ENCODE measurements around the gene CTBP2.
A peak's percentile ranks its signal among the peaks of the same experiment; 100 is the strongest.

The CTBP2 gene

DNA sequence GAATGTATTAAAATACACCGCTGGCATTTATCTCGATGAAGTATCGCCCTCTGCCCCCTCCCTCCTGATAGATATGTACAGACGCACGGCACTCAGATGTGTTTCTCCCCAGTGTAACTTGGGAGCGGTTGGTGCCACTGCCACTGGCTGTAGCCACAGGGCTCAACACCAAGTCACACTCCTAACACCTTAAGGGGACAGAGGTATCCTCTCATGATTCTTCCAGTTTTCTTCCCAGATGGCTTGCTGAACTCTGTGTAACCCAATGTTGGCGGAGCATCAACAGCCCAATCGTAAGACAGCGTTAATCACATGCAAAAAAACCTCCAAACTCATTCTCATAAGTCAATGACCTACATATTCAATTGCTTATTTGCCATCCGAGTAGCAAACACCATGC is 35.5 kb downstream of the CTBP2 start:
- no peak for DNase-seq

DNA sequence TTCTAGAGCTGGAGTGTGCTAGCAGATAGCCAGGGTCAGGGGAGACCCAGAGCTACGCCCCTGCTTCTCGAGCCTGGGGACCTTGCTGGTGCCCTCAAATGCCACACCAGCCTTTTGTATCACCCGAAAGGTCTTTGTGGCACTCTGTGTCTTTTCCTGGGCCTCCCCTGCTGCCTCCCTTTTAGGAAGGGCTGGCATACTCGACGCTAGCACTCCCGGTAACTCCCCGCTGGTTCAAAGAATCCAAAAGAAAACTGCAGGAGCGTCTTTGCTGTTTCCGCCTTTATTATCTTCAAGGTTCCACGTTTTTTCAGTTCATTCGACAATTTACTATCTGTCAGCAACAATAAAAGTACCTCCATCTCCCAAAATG is 36.3 kb downstream of the CTBP2 start:
- no peak for DNase-seq

DNA sequence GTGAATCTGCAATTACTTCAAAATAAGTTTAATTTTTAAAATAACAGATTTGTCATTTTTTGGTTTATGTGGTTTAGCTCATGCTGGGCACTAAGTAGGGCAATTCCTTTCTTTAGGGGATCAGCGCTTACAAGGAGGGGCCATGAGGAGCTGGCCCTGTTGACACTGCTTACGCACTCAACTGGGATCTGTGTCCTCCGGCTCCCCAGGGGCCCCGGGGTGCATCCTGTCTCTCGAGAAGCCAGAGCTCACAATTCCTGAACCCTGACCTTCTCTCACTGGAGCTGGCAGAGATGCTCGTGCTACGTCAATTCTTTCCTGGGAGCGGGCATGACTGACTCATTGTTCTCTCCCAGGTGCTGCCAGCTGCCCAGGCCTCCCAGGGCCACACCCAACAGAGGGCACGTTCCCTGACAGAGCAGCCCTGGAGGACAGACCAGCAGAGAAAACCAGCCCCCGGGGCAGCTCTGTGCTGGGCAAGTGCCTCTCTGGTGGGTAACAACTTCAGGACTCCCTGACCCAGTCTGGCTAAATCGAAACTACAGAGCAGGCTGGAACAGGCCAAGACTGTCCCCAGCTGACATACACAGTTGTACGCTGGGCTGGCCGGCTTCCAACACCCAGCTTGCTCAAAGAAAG is 36.8 kb downstream of the CTBP2 start:
- peak; percentile 25 for DNase-seq

DNA sequence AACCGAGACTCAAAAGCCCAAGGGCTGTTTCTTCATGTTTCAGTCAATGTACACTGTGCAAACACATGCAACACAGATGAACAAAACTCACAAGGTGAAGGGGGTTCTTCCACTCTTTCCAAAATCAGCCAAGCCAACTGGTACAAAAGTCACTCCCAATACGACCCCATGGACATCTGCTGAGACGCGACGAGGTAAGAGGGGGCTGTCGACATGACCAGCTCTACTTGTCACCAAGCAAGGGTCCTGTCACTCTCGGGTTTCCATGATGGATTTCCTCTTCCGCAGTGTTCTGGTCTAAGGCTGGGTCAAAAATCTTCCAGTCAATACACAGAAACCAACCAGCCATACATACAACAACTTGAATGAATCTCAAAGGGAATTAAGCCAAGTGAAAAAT is 37.8 kb downstream of the CTBP2 start:
- DNase-seq = no peak

DNA sequence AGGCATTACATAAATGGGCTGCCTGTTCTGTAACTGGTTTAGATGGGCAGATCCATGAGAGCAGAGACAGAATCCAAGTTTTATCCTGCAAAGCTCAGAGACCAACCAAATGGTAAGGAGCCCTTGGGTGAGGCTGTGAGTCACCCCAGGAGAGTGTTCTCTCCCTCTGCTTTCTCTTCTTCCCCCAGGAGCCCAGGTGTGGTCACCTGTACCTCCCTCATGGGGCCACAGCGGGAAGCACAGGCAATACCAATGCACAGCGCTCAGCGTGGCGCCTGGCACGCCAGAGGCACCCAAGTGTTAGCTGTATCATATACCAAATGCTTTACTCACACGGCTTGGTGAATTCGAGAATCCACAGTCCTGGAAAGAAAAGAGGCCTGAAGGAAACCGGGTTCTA is 39.4 kb downstream of the CTBP2 start:
- DNase-seq = no peak

DNA sequence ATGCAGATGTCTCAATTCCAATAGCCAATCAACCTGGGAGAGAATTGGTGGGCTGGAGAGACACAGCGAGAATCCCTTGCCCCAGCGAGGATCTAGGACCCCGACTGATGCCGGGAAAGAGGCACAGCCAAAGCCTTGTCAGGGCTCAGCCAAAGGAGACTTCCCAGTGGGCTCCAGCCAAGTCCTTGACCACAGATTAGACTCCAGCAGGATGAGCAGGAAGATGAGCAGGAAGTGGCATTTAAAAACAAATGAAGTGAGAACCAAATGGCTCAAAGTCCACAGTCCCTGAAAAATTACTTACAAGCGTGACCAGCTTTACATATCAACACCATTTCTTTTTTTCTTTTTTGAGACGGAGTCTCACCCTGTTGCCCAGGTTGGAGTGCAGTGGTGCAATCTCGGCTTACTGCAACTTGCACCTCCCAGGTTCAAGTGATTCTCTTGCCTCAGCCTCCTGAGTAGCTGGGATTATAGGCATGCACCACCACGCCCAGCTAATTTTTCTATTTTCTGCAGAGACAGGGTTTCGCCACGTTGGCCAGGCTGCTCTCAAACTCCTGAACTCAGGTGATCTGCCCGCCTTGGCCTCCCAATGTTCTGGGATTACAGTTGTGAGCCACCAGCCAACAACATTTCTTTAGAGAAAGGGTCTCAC is 40.2 kb downstream of the CTBP2 start:
- DNase-seq = no peak

DNA sequence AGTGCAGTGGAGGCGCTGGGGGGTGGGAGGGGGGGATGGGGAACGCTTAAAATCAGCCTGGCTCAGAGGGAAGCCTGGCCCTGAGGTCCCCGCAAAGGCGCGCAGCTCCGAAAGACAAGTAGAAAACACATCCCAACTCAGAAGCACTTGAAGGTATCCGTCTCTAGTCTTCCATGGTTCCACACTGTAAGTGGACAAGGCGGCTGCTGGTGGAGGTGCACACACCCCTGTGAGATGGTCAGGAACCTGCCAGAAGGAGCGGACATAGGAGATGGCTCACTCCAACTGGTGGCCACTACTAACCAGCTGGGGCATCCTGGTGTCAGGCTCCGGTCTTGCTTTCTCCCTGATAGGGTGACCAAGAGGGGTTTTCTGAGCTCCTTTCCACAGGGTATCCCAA is 41.7 kb downstream of the CTBP2 start:
- DNase-seq = no peak

DNA sequence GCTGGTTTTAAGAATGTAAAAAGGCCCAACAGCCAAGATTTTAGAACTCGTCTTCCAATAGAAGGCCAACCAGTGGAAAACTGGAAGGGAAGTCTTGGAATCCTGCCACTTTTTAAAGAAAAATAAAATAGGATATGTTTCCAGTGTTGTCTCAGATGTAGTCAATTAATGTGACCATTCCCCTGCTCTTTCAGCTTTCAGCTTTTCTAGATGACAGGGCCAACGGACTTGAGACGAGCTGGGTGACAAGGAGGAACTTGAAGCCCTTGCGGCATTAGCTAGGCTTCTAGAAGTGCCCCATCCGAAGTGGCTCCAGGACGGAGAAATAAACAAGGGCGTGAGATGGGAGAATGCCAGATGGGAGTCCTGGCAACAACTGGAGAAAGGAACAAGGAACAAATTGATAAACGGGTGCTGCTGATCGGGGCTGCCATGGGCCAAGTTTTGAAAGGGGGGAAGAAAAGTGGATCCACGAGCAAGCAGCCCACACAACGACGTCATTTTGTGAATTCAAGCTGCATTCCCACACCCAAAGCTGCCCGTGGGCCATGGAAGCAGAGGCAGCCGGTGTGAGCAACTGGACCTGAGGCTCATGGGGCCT is 42.3 kb downstream of the CTBP2 start:
- DNase-seq = no peak

DNA sequence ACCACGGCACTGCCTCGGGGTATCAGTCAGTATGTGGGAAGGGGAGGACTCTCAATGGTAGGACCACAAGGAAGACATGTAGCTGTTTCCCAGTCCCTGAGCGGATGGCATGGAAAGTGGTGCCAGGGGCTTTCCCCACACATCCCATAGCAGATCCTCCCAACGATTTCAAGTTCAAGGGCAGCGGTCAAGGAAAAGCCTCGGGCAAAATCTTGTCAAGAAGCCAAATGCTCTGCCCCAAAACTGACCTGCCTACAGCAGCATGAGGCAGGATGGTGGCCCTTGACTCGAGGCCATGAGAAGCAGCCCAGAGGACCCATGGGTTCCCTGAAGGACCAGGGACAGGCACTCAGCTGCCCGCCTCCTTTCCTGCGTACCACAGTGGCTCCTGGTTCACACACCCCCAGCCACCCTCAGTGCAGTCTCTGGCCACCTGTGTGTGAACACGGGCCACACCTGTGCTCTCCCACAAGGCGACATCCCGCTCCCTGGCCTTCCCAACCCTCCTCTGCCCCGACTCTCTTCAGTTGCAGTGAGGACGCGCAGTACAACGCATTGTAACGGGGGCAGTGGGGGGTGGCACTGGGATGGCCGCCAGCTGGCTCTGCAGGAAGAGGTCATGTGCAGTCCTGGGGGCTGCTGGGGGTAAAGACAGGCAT is 43.6 kb downstream of the CTBP2 start:
- DNase-seq = no peak

DNA sequence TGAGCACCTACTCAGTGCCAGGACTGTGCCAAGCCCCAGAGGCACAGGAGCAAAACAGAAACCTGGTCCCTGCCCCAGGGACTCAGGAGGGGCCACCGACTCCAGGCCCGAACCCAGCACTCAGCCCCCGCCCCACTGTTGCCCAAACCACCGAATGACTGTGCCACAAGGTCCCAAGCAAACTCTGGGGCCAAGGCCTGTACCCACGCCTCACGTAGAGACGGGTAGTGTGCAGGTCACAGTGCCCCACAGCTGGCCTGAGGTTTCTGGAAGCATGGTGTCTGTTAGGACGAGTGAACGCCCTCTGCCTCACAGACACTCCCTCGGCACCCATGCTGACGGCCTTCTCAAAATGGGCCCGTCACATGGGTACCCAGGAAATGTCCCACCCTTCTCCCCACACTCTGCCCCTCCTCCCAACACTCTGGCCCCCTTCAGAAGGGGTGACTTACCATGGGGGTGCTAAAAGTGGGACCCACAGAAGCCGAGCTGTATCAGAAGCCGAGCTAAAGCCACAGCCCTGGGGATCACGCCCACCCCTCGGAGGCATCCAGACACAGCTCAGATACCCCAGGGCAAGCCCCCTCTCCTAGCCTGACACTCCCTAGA is 44.2 kb downstream of the CTBP2 start:
- DNase-seq = no peak

DNA sequence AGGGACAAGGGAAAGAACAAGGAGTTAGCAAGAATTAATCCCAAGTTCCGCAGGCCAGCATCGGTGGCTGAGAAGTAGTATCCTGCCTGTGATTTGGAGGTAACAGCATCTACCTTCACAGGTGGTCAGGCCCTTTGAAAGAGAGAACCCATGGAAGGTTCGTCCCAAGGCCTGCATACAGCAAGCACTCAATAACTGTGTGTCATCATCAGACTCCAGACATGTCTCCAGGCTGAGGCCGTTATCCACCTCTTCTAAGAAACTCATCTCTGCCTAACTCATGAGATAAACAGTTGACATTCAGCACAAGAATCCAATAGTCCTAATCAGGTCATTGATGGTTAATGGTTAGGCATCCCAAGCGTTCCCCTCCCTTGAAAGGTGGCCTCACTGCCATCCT is 45.0 kb downstream of the CTBP2 start:
- DNase-seq = no peak

DNA sequence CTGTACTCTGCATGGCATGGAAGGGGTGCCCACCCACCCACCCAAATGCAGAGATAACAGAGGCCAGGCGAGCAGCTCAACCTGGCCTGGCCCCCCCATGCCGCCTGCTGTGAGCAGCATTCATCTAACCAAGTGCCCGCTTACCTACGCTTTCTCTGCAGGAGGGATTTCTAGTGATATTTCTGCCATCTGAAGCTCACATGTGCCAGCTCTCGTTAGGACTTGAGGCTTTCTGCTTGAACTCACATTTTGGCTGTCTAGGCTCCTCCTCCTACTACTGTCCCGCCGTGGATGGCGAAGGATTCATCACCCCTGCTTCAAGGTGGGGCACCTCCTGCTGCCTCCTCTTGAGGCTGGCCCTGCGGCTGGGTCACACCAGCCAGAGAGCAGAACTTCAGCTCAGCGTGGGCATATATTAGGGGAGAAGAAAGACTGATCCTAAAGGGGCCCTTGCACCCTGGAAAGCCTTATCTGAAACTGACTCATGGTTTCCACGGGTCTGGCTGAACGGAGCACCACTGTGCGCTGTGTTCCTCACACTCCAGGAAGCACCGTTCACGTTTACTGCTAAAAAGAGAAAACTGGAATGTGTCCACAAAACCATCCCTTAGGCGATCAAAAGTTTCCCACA is 45.5 kb downstream of the CTBP2 start:
- peak; percentile 32 for DNase-seq

DNA sequence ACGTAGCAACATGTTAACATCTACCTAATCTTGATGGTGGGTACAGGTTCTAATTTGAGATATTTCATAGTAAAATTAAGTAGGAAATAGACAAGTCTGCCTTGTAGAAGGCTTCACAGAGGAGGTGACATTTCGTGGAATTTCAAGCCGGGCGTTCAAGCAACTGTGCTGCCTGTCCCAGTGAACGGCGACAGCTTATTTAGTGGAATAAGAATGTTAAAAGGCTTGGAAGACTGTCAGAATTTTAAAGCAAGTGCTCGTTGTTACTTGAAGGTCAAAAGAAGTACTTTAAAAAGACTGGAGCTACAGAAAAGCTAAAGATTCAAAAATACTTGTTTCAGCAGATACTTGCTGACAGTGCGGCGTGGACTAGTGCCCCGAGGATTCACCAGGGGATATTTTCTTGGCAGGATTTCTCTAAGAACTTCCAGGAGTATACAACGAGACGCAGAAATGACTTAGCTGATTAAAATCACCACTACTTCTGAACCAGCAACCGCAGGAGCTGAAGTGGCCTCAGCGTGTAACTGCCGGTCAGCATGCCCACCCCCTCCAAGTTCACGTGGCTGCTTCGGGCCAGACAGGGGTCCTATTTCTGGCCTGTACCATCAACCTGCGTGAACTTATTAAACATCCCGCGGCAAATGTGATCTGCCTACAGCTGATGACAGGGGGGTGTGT is 46.5 kb downstream of the CTBP2 start:
- no peak for DNase-seq

DNA sequence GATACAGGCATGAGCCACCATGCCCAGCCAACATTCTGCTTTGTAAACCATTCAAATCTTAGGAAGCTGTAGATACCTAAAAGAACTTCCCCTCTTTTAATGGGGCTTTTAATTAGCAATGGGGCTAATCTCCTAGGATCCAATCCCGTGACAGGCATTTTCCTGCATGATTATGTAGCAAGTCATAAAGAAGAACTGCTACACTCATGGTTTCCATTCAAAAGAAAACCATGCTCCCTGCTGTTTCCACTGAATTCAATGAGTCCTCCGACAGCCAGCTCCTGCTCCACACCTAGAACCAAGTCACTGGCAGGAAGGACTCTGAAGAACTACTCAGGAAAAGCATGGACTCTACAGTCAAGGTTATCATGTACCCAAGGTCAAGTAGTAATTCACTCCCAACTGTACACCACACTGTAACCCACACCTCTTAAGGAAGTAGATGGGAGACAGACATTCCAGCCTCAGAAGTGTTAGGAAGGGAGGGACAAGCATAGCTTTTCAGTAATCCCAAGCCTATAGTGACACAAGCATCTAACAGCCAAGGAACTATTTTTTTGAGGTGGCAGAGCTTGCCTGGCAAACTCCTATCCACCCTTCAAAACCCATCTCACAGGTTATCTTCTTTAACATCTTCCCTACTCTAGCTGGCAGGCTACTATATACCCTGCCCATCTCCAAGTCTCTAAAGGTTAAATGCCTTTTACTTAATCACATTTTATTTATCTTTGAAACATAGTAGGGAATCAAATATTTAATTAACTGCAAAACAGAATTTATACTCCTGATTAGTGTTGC is 47.5 kb downstream of the CTBP2 start:
- DNase-seq = no peak

DNA sequence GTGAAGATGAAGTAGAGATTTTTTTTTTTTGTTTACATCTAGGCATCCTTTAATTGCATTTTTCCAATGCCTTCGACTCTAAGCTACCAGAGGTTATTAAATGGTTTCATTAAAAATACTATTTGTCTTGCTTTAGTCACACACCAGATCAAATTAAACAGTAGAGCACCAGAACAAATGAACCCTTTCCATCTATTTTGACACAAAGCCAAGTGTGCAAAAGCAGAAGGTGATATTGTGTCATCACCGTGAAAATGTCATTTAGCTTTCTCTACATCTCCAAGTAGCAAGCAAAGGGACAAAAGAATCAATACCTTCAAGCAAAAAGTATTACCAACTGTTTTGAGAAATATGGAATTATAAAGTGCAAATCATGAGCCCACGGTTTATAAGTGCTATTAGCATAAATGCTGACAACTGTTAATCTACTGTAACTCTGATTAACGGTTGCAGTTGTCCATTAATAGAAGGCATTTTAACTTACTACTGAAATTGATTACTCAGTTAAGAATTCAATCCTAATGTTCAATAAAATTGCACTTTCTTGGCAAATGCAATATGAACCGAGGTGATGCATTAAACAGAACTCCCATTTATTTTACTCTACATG is 49.1 kb downstream of the CTBP2 start:
- DNase-seq = no peak

DNA sequence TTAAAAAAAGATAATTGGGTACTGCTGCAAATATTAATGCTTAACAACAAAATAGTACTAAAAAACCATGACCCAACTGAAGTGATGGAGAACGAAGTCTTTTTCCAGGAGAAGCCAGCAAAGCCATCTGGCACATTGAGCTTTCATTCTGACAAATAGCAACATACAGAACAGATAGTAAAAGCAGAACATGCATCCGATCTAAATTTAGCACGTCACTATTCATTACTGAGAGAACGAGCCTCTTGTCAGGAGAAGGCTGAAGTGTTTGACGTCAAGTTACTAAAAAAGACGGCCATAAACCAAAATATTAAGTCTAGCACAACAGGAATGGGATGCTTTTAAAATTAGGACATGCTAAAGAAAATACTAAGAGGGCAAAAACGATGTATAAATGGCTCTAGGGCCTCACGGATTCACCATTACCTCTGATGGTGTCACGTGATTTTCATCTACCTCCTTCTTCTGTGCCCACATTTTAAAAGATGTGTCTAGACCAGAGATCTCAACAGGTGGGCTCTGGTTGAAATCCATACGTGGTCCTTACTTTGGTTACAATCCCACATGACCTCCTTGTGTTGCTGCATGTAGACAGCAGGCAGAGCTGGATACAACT is 52.3 kb downstream of the CTBP2 start:
- DNase-seq = no peak

DNA sequence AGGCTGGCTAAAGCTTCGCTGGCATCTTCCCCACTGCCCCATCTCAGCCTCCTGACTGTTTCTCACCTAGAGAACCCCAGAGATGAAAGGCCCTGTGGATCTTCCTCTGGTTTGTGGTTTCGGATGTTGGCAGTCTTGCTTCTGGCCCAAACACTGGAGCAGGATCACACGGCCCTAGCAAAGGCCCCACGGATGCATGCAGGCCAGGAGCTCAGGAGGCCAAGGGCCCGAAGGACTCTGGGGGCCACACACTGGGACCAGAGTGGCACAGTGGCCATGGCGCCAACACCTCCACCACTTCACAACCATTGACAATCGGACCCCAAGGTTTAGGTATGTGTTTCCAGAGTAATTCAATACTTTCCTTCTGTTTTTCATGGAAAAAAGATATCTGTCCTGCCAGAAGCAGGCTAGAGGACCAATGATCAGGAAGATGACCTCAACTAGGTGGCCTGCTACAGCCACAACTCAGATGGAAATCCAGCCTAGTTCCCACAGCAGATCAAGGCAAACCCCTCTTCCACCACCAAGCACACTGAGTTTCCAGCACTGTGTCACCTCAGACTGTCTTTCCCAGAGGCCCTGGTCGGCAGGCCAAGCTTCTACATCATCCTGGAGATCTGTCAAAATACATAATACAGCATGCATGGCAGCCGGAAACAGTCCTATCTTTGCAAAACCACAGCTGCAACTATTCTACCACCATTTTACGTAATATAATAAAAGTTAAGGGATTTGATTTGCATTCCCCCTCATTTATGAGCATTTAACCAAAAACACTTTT is 53.0 kb downstream of the CTBP2 start:
- no peak for DNase-seq

DNA sequence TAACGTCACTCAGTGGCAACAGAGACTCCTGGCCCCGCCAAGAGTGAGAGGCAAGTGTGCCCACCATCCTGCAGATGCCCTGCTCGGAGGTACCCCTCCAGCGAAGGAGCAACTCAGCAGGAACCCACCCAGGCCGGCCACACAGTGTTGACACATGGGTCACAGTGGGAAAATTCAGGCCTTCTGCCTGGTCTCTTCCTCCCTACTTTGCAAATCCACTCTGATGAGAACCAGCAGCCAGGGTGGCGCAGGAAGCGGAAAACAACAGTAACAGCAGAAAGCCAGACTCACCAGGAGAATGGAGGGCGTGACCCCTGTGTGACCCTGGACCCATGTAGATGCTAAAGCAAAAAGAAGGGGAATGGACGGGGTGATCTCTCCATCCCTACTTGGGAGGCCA is 53.8 kb downstream of the CTBP2 start:
- DNase-seq = no peak

DNA sequence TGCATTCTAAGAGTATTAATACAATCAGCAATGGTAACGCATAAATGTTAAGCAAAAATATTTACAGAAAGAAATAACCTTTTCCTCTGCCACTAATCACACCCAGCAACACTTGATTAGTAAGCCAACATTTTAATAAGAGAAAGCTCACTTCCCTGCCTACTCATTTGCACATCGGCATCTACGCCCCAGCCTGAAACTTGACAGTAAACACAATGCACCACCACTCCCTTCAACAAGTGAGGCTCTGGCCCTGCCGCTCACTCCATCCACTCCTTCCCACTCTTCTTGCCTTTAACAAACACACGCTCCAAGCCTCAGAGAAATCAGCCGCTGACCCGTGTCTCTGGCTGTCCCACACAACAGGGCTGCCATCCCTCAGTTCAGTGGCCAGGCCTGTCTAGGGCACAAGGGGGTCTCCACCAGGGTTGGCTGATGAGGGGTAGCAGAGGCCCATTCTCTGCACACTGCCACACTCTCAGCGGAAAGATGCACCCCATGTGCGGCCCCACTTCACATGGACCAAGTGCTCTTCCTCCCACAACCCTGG is 54.6 kb downstream of the CTBP2 start:
- no peak for DNase-seq

DNA sequence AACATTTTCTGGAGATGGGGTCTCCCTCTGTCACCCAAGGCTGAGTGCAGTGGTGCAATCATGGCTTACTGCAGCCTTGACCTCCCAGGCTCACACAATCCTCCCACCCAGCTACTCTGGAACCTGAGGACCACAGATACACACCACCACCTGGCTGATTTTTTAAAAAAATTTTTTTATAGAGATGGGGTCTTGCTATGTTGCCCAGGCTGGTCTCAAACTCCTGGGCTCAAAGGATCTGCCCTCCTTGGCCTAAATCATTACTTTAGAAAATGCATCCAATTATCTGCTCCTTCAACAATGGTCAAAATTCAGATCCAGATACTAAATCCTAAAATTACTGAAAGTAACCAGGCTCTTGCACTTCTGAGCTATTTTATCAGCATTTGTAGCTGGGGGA is 55.2 kb downstream of the CTBP2 start:
- DNase-seq = no peak

All from hematopoietic multipotent progenitor cell treated with erythropoietin and hydrocortisone succinate and interleukin-3 and kit ligand, for 4 days (in vitro differentiated cells).